HL-60 (cell line): ENCODE data around the gene PARVB.

Experiments
- DNase-seq, 2 experiments: peaks; one replicate each; pipeline ENCODE4 v3.0.0-alpha.2; 2010 to 2020; ENCODE audit warnings: low read depth in 1 of 2, low spot score in 1 of 2
- H3K27ac ChIP-seq: fragments of 250-450 bp; sonication (Bioruptor Pico); replicated peaks from 2 replicates; pipeline ENCODE4 v1.5.1; 2020; ENCODE audit warnings: mild to moderate bottlenecking, moderate library complexity
- H3K27me3 ChIP-seq: fragments of 250-450 bp; sonication (Bioruptor Pico); 2 replicates; pipeline ENCODE4 v1.5.1; 2021; ENCODE audit warnings: mild to moderate bottlenecking, moderate library complexity; ENCODE audit not compliant: insufficient read depth, poor library complexity, severe bottlenecking
- H3K4me3 ChIP-seq: replicated peaks from 2 replicates; pipeline ENCODE4 v1.5.1; 2011; ENCODE audit warnings: mild to moderate bottlenecking, control low read depth, low read length; ENCODE audit not compliant: insufficient read depth
- GABPA ChIP-seq: IDR thresholded peaks from 2 replicates; pipeline ENCODE4 v1.6.1; 2012; ENCODE audit warnings: low read depth
- POLR2AphosphoS5 ChIP-seq: IDR thresholded peaks from 2 replicates; pipeline ENCODE4 v1.6.1; 2012; ENCODE audit warnings: low read depth
- SPI1 ChIP-seq: IDR thresholded peaks from 2 replicates; pipeline ENCODE4 v1.6.1; 2012; ENCODE audit warnings: low read depth, mild to moderate bottlenecking, borderline replicate concordance
- TF ChIP-seq, protein P1 (sequence below): IDR thresholded peaks from one replicate; pipeline ENCODE4 v1.5.1; 2011; ENCODE audit warnings: low read length, control low read depth, inconsistent platforms; ENCODE audit not compliant: insufficient read depth
- TF ChIP-seq, protein P2 (sequence below): IDR thresholded peaks from 2 replicates; pipeline ENCODE4 v1.6.1; 2012; ENCODE audit warnings: low read depth; ENCODE audit not compliant: insufficient replicate concordance

Gene PARVB

DNA sequence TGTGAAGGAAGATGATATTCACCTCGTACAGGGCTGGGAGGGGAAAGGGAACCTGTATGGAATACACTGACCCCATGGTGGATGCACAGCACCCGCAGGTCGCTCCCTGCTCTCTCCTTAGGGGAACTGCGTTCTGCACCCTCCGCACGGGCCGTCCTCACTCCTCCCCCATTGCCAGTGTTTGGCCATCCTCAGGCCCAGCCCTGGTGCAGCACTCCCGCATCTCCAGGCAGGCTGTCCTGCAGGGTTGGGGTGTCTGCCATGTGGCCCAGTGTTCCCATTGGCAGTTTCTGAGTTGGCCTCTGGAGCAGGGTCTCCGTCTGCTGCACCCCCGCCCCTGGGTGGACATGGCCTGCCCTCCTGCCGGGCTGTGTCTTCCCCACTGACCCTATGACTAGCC is 137.6 kb downstream of the PARVB start:
- Histone ChIP-seq H3K4me3 (no peak overlapping the region), H3K27ac (no peak overlapping the region), H3K27me3 (no peaks in the 10 kb centered on the region)
- no peak for DNase-seq
- no peak for TF ChIP-seq SPI1
- TF ChIP-seq GABPA = no peak
- TF ChIP-seq POLR2AphosphoS5 = no peak
- TF ChIP-seq, protein P1, sequence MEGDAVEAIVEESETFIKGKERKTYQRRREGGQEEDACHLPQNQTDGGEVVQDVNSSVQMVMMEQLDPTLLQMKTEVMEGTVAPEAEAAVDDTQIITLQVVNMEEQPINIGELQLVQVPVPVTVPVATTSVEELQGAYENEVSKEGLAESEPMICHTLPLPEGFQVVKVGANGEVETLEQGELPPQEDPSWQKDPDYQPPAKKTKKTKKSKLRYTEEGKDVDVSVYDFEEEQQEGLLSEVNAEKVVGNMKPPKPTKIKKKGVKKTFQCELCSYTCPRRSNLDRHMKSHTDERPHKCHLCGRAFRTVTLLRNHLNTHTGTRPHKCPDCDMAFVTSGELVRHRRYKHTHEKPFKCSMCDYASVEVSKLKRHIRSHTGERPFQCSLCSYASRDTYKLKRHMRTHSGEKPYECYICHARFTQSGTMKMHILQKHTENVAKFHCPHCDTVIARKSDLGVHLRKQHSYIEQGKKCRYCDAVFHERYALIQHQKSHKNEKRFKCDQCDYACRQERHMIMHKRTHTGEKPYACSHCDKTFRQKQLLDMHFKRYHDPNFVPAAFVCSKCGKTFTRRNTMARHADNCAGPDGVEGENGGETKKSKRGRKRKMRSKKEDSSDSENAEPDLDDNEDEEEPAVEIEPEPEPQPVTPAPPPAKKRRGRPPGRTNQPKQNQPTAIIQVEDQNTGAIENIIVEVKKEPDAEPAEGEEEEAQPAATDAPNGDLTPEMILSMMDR = no peak
- TF ChIP-seq, protein P2, sequence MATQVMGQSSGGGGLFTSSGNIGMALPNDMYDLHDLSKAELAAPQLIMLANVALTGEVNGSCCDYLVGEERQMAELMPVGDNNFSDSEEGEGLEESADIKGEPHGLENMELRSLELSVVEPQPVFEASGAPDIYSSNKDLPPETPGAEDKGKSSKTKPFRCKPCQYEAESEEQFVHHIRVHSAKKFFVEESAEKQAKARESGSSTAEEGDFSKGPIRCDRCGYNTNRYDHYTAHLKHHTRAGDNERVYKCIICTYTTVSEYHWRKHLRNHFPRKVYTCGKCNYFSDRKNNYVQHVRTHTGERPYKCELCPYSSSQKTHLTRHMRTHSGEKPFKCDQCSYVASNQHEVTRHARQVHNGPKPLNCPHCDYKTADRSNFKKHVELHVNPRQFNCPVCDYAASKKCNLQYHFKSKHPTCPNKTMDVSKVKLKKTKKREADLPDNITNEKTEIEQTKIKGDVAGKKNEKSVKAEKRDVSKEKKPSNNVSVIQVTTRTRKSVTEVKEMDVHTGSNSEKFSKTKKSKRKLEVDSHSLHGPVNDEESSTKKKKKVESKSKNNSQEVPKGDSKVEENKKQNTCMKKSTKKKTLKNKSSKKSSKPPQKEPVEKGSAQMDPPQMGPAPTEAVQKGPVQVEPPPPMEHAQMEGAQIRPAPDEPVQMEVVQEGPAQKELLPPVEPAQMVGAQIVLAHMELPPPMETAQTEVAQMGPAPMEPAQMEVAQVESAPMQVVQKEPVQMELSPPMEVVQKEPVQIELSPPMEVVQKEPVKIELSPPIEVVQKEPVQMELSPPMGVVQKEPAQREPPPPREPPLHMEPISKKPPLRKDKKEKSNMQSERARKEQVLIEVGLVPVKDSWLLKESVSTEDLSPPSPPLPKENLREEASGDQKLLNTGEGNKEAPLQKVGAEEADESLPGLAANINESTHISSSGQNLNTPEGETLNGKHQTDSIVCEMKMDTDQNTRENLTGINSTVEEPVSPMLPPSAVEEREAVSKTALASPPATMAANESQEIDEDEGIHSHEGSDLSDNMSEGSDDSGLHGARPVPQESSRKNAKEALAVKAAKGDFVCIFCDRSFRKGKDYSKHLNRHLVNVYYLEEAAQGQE = no peak

DNA sequence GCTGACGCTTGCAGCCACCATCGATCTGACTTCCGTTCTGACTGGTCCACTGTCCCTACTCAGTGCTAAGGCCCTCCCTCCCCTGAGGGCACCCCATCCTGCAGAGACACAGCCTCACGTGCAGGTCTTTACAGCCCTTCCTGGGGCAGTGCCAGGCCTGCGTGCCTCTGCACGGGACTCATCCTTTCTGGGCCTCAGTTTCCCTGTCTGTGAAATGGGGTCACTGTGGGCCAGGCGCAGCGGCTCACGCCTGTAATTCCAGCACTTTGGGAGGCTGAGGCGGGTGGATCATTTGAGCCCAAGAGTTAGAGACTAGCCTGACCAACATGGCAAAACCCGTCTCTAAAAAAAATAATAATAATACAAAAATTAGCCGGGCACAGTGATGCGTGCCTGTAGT is 138.9 kb downstream of the PARVB start:
- Histone ChIP-seq H3K27me3 (no peaks in the 10 kb centered on the region), H3K27ac (no peak overlapping the region), H3K4me3 (no peak overlapping the region)
- TF ChIP-seq, protein P2 = no peak
- TF ChIP-seq SPI1 (no peak), GABPA (no peak), POLR2AphosphoS5 (no peak)
- TF ChIP-seq, protein P1 = no peak
- DNase-seq = no peak

DNA sequence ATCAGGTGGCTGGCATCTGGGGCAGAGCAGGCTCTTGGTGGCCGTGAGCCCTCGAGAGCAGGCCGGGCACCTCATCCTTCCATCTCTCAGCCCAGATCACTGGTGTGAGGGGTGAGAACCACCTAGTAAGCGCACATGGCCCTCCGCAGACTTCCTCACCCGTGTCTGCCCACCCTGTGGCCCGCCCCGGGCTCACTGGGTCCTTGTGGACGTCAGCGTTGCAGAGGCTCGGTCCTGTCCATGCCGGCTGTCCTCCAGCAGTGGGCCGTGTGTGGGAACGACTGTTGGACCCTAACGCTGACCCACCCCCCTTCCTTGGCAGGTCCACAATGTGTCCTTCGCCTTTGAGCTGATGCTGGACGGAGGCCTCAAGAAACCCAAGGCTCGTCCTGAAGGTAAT is 139.4 kb downstream of the PARVB start:
- DNase-seq = no peak
- H3K27ac ChIP-seq = no peak overlapping the region
- H3K27me3 ChIP-seq = no peaks in the 10 kb centered on the region
- no peak overlapping the region for H3K4me3 ChIP-seq
- TF ChIP-seq, protein P2 = no peak
- no peak for TF ChIP-seq POLR2AphosphoS5
- TF ChIP-seq, protein P1 = no peak
- TF ChIP-seq GABPA = no peak
- TF ChIP-seq SPI1 = no peak
